Fibroblast of mammary gland (primary cell): ENCODE results near the gene PLEKHA6.

ENCODE experiments used
- DNase-seq: peaks from one replicate; pipeline ENCODE4 v3.0.0-alpha.2; 2010; ENCODE audit warnings: low read depth
- H3K4me3 ChIP-seq: 2 replicates; pipeline ENCODE4 v1.5.1; 2011; ENCODE audit warnings: low read depth, mild to moderate bottlenecking, low read length, moderate library complexity; ENCODE audit not compliant: control insufficient read depth
- TF ChIP-seq, protein P1 (sequence below): conservative IDR thresholded peaks from 2 replicates; pipeline ENCODE4 v1.5.1; 2011; ENCODE audit warnings: low read depth, low read length, inconsistent platforms; ENCODE audit not compliant: control insufficient read depth, insufficient read depth

PLEKHA6 gene

DNA sequence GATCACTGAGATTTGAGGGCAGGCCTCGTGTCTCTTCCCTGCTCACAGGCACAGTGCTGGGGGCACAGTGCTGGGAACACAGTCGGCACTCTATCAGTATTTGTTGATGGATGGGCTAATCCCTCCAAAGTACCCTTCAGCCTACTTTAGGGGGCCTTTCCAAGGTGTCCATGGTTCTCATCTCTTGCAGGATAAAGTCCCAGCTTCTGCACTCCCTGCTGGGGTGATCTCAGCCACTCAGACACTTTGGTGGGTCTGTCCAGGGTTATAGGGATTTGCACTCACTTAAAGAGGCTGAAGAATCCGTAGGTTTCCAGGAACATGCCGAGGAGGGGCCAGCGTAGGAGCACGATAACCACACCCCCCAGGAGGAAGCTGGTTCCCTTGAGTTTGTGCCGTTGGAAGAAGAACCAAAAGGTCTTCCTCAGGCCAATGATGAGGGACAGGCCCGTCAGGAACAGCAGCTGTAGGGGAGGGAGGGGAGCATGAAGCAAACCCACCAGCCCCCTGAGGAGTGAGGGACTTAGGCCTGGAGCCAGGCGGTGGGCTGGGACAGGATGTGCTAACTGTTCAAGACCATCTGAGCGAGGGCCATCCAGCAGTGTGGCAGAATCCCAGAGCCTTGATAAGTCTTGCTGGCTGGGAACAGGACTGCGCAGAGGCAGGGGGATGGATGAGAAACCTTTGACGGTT lies 158.2 kb downstream of the PLEKHA6 start:
- no peak overlapping the region for H3K4me3 ChIP-seq
- TF ChIP-seq, protein P1, sequence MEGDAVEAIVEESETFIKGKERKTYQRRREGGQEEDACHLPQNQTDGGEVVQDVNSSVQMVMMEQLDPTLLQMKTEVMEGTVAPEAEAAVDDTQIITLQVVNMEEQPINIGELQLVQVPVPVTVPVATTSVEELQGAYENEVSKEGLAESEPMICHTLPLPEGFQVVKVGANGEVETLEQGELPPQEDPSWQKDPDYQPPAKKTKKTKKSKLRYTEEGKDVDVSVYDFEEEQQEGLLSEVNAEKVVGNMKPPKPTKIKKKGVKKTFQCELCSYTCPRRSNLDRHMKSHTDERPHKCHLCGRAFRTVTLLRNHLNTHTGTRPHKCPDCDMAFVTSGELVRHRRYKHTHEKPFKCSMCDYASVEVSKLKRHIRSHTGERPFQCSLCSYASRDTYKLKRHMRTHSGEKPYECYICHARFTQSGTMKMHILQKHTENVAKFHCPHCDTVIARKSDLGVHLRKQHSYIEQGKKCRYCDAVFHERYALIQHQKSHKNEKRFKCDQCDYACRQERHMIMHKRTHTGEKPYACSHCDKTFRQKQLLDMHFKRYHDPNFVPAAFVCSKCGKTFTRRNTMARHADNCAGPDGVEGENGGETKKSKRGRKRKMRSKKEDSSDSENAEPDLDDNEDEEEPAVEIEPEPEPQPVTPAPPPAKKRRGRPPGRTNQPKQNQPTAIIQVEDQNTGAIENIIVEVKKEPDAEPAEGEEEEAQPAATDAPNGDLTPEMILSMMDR = no peak
- no peak for DNase-seq

DNA sequence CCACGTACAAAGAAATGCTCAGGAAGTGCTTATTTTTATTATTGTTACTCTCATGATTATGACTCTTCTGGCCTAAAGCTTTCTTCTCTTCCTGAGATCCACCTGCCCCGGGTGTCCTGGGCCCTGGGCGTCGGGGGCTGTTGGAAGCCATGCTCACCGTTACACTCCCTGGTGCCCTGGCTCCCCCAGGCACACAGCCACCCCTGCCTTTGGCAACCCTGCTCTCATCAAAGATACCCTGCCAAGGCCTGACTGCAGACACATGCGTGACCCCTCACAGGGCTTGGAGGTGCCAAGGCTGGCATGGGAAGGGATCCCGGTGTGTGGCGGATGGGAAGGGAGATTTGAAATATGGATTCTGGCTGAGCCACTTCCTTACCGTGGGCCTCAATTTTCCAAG lies 160.2 kb downstream of the PLEKHA6 start:
- no peak for DNase-seq
- TF ChIP-seq, protein P1 = no peak
- H3K4me3 ChIP-seq = no peak overlapping the region

DNA sequence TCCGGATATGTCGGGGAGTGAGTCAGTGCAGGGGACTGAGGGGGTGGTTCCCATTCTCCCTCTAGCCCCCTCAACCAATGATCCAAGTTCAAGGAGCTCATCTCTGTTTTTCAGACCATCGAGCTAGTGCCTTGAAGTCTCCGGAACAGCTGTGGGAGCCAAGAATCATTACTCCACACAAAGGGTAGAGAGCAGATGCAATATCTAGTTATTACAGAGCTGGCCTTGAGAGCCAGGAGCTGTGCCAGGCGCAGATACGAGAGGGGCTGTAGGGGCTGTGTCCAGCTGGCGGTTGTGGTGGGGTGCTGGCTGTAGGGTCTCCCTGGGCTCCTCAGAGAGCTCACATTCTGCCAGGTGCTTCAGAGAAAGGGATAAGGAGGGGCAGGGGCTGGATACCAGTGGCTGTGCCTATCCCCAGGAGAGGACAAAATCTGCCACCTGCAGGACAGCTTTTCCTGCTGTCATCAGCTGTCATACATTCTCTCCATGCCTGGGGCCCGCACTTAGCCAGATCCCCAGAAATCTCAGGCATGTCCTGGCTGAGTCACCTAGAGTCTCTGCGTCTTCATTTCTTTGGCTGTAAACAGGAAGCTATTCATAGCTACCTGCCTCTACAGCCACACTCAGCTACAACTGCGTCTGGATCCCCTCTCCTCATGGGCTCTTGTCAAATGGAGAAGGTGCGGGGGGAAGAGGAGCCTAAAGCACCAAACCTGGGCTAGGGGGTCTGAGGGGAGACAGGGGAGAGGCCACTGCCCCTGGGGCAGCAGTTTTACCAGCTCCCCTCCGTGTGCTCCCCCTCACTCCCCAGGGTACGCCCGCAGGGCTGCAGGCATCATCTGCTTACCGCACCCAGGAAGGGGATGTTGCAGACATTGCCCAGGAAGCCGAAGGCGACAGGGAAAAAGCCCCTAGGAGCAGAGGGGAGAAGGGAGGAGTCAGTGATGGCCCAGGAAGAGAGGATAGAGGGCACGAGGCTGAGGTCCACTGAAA lies 161.1 kb downstream of the PLEKHA6 start:
- peak; percentile 47 for DNase-seq
- TF ChIP-seq, protein P1 = no peak
- H3K4me3 ChIP-seq = no peak overlapping the region

DNA sequence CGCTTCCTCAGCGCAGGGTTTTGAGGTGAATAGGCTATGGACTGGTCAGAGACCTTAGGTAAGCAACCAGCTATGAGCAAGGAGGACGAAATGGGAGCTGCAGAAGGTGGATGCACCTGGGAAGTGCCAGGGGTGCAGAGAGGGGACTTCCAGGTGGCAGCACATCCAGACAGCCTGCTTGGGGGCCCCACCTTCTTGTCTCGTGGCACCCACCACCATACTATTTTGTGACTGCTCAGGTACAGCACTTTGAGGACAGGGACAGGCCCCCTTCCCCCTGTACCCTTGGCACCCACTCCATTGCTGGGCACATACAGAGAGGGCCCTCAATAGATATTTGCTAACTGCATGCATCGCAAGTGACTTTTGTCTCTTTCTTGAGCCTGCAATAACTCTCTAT lies 162.7 kb downstream of the PLEKHA6 start:
- H3K4me3 ChIP-seq = no peak overlapping the region
- TF ChIP-seq, protein P1 = no peak
- DNase-seq = no peak

DNA sequence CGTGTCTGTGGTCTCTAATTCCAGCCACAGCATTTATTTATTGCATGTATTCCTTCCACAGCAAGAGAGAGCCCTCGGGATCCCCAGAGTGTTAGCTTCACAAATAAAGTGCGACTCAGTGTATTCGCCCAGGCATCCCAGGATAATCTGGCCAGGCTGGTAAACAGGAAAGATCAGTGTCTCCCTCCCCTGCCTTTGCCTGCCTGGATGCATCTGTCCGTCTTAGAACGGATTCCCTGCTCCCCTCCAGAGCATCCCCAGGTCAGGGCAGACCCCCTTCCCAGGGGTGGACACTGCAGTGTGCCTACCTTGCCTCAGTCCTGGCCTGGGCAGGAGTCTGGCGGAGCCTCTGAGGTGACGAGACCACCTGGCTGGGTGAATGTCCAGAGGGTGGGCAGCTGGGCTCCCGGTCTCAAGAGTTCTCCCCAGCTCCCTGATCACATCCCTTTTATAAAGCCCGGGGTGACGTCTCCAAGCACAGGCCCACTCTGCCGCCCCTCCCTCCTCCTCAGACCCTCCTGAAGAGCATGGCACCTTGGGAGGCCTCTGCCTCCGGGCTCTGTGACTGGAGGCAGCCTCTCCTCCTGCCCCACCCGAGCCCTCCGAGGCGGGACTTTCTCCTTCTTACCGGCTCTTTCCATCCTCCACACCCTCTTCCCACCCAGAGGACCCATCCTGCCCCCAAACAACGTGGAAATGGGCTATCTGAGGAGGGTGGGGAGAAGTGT lies 163.5 kb downstream of the PLEKHA6 start, which contains the start of gene KISS1:
Gene KISS1, minus strand, starts transcription at position 424 of the 728 bp plus-strand sequence. CDS start 3,615 bp downstream, outside the sequence.
- TF ChIP-seq, protein P1 = no peak
- no peak for DNase-seq
- no peak within 1 kb of the TSS for H3K4me3 ChIP-seq

DNA sequence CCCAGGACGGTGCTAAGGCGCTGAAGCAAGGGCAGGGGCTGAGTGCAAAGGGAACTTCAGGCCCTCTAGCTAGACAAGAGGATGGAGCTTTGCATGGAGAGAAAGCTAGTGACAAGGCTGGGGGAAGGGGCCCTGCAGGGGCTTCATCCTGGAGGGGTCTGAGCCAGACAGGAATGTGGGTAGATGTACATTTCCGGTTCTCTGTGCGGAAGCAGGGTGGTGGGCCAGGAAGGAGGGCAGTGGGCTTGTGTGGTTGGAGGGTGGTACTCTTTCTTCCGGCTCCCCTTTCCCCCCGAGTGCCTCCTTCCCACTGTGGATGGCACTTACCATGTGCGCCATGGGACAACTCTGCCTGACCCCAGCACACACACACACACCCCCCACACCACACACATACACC lies 165.0 kb downstream of the PLEKHA6 start:
- no peak overlapping the region for H3K4me3 ChIP-seq
- TF ChIP-seq, protein P1 = no peak
- no peak for DNase-seq
